NCI-H226 (cell line): ENCODE data around the gene NELFCD.

Experiments used
- DNase-seq: peaks from one replicate; pipeline ENCODE4 v3.0.0-alpha.2; 2015

Gene NELFCD

GRCh38 chr20:58995461-58996225, 14.6 kb downstream of the NELFCD start:
- DNase-seq: no peak

GRCh38 chr20:58996226-58996611, 15.2 kb downstream of the NELFCD start:
- no peak for DNase-seq

GRCh38 chr20:58997141-58997770, 16.2 kb downstream of the NELFCD start:
- no peak for DNase-seq

- DNase-seq: no peak
Observed at GRCh38 chr20:58998656-58999055, 17.6 kb downstream of the NELFCD start.

- no peak for DNase-seq
Observed at GRCh38 chr20:59000326-59000725, 19.3 kb downstream of the NELFCD start.

GRCh38 chr20:59001068-59001448, 20.0 kb downstream of the NELFCD start:
- no peak for DNase-seq

GRCh38 chr20:59001449-59002171, 20.6 kb downstream of the NELFCD start:
- no peak for DNase-seq

GRCh38 chr20:59002388-59002787, 21.3 kb downstream of the NELFCD start:
- no peak for DNase-seq

GRCh38 chr20:59002874-59003399, 21.9 kb downstream of the NELFCD start:
- no peak for DNase-seq

- DNase-seq: no peak
Observed at GRCh38 chr20:59003836-59004492, 22.9 kb downstream of the NELFCD start.

GRCh38 chr20:59004493-59004762, 23.4 kb downstream of the NELFCD start:
- DNase-seq: no peak

GRCh38 chr20:59004763-59005522, 23.9 kb downstream of the NELFCD start:
- DNase-seq: no peak

GRCh38 chr20:59005523-59006166, 24.6 kb downstream of the NELFCD start:
- DNase-seq: no peak

GRCh38 chr20:59006167-59006863, 25.3 kb downstream of the NELFCD start:
- no peak for DNase-seq

- no peak for DNase-seq
Observed at GRCh38 chr20:59006864-59007664, 26.0 kb downstream of the NELFCD start, which contains the start of gene CTSZ. CTSZ (minus strand) TSS chr20:59007254; CDS start chr20:59007128, 126 bp downstream.

- no peak for DNase-seq
Observed at GRCh38 chr20:59007665-59008511, 26.8 kb downstream of the NELFCD start.

GRCh38 chr20:59008715-59009336, 27.8 kb downstream of the NELFCD start:
- DNase-seq: no peak

- peak; percentile 83 for DNase-seq
Observed at GRCh38 chr20:59010321-59010994, 29.4 kb downstream of the NELFCD start.
